ENCODE data around the gene HS1BP3. TPM values are rescaled to one million over a fixed set of nuclear protein-coding genes. Genes with fewer than 3 reads are reported as not detected.

Gene HS1BP3
- total RNA-seq, 4 donors from 2014 or later: 33.1 to 63.0 (median 41.0) TPM

DNA sequence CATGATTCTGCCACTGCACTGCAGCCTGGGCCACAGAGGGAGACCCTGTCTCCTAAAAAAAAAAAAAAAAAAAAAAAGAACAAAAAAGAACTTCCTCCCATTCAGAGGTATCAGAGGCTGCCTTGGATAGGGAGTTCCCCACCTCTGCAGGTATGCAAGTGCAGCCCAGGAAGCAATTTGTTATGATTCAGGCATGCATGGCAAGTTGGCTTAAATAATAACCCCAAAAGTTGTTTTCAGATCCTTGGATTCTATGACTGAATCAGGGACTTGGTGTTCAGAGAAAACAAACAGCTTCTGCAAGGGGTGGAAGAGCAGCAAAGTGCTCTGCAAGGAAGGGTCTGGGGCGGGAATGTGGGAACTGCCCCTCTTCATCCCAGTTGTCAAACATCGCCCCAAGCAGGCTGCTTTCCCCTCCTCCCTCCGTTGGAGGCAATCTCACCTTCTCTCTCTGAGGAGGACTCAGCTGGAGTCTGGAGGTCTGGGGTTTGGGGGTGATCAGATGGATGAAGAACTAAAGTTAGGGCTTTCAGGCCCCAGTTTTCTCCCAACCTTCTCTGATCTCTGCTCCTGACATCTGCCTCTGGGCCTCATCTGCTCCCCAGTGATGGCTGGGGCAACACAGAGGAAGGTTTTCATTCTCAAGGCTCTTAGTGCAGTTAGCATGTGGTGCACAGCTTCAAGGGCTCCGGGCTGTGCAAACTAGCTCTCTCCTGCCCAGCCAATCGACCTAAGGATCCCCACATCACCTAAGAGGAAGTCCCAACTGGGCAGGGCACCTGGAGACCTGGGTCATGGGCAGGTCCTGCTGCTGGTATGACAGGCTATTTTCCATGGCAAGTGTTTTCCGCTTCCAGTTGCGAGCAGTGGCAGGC is 12.5 kb upstream of the HS1BP3 start:
- Histone ChIP-seq H3K4me3 (no peak overlapping the region), H3K27ac (no peak overlapping the region), H3K4me1 (peaks cover 0 to 20% (median 11%) of the 10 kb centered on the region in 4 donors), H3K9me3 (no peaks in the 10 kb centered on the region), H3K36me3 (no peaks in the 10 kb centered on the region), H3K27me3 (peaks cover 0 to 42% of the 10 kb centered on the region in 2 donors)
- TF ChIP-seq, protein P1, sequence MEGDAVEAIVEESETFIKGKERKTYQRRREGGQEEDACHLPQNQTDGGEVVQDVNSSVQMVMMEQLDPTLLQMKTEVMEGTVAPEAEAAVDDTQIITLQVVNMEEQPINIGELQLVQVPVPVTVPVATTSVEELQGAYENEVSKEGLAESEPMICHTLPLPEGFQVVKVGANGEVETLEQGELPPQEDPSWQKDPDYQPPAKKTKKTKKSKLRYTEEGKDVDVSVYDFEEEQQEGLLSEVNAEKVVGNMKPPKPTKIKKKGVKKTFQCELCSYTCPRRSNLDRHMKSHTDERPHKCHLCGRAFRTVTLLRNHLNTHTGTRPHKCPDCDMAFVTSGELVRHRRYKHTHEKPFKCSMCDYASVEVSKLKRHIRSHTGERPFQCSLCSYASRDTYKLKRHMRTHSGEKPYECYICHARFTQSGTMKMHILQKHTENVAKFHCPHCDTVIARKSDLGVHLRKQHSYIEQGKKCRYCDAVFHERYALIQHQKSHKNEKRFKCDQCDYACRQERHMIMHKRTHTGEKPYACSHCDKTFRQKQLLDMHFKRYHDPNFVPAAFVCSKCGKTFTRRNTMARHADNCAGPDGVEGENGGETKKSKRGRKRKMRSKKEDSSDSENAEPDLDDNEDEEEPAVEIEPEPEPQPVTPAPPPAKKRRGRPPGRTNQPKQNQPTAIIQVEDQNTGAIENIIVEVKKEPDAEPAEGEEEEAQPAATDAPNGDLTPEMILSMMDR (IDR thresholded peaks at IDR 0.05): no peak
- no peak for TF ChIP-seq POLR2A (IDR thresholded peaks at IDR 0.05)
- no peak for DNase-seq

DNA sequence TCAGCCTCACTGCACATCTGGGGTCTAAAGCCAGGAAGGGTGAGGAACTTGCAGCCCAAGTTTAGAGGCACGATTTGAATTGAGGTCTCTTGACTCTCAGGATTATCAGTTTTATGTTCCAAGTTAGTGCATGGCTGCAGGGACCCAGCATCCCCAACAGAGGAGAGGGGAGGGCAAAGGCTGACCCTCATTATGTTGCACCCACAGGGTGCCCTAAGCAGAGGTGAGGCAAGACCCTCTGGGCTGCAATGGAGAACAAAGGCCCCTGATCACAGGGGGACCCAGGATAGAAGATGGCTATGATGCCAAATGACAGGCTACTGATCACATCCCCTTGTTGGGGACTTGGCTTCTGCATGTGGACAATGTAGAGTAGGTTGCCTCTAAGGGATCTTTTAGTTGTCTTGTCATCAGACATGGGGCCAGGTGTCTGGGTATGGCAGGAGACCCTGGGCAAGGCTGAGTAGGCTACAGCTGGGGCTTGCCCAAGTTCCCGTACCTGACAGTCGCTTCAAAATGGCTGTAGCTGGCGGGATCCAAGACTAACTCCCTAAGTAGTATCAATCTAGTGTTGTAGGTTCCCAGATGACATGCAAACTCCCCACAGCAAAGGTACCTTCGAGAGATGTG is 11.5 kb upstream of the HS1BP3 start:
- Histone ChIP-seq H3K27me3 (peaks cover 0 to 38% of the 10 kb centered on the region in 2 donors), H3K9me3 (no peaks in the 10 kb centered on the region), H3K36me3 (no peaks in the 10 kb centered on the region), H3K4me3 (no peak overlapping the region), H3K27ac (no peak overlapping the region), H3K4me1 (peaks cover 0 to 20% (median 10%) of the 10 kb centered on the region in 4 donors)
- peak in 1 of 3 donors; percentile 29 for DNase-seq
- TF ChIP-seq, protein P1 (IDR thresholded peaks at IDR 0.05): no peak
- no peak for TF ChIP-seq POLR2A (IDR thresholded peaks at IDR 0.05)

DNA sequence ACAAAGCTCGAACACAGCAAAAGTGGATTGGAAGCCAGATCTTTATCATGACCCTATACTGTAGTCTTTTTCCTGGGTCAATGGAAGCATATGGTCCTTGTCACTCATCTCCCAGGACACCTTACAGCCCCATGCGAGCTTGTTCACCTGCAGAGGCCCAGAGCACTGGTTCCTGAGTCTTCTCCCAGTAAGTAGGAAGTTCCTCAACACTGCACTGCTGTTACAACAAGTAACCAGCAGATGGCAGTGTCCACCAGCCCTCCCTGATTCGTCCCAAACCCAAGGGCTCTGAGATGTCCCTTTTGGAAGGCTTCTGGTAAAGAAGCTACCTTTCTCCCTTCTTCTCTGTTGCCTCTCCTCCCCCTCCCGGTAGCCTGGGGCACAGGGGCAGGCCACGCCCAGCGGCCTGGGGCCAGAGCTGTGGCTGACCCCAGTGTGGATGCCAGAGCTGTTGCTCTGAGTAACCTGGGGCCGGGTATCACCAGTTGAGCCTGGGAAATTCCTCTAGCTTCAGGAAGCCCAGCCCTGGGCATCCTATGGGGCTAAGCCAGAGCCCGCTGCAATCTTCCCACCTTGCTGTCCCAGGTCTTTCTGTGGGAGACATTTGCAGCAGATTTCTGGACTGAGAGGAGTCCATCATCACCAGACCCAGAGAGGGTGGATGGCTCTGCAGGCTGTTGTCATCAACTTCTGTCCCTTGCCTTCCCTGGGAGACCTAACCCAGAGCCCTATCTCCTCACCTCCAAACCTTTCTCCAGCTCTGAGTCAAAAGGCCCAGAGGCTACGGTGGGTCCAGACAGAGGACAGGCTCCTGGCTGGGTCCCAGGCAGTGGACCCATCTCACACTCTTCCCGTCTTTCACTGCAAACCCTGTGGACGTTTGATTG is 10.8 kb upstream of the HS1BP3 start:
- H3K27ac ChIP-seq: no peak overlapping the region
- peaks cover 0 to 16% (median 10%) of the 10 kb centered on the region in 4 donors for H3K4me1 ChIP-seq
- peaks cover 0 to 34% of the 10 kb centered on the region in 2 donors for H3K27me3 ChIP-seq
- TF ChIP-seq POLR2A (IDR thresholded peaks at IDR 0.05): no peak
- TF ChIP-seq, protein P1 (IDR thresholded peaks at IDR 0.05): peak; percentile 83 to 98 (median 94)
- H3K36me3 ChIP-seq: no peaks in the 10 kb centered on the region
- H3K4me3 ChIP-seq: no peak overlapping the region
- no peaks in the 10 kb centered on the region for H3K9me3 ChIP-seq
- DNase-seq: peak; percentile 59 to 88 (median 64)

DNA sequence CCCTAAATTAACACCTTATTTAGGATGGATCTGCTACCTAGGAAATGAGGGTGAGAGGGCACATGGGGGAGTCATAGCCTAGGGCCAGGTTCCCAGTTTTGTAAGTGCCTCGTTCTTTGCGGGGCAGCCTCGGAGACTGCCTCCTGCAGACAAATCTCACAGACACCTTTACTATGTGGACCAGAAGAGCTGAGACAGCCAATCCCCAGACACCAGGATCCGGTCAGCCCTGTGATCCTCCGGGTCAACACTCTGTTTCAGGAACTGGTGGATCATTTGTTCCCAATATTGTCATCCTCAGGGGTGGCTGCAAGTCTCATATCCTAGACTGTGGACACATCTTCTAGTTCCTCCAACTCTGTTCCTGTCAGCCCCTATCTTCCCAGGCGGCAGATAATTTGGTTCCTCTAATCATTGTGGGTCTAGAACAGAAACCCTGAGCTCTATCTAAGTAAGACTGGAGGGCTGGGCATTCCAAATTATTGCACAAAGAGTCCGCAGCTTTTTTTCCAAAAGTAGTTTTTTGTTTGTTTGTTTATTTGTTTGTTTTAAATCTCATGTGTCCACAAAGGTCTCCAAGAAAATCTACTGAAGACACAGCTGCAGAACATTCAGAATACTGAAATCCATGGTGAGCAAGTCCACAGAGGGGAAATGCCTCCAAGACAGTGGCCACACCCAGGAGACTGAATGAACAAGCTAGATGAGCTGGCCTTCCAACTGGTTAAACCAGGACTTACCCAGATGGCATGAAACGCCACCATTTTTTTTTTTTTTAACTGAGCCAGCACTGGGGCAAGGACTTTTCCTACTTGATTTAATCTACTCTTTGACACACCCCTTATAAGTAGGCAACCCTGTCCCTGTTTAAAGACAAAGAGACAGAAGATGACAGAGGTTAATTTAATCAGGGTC is 9.9 kb upstream of the HS1BP3 start:
- Histone ChIP-seq H3K4me3 (no peak overlapping the region), H3K36me3 (no peaks in the 10 kb centered on the region), H3K9me3 (no peaks in the 10 kb centered on the region), H3K27me3 (peaks cover 0 to 25% of the 10 kb centered on the region in 2 donors), H3K4me1 (peaks cover 0 to 7% (median 4%) of the 10 kb centered on the region in 4 donors), H3K27ac (no peak overlapping the region)
- DNase-seq: peak in 2 of 3 donors; percentile 18 to 22
- no peak for TF ChIP-seq POLR2A (IDR thresholded peaks at IDR 0.05)
- TF ChIP-seq, protein P1 (IDR thresholded peaks at IDR 0.05): no peak
